Activated CD4-positive, alpha-beta memory T cell treated with anti-CD3 and anti-CD28 coated beads for 36 hours (primary cell): ENCODE results near the gene ARHGAP26. TPM values are rescaled to one million over a fixed set of nuclear protein-coding genes. Genes with fewer than 3 reads are reported as not detected.

Experiments
- CTCF ChIA-PET: fragments of 350-600 bp; sonication (Branson Sonifier 250); formaldehyde crosslinking; loops from one replicate; lab custom pipeline; 2021; ENCODE audit warnings: antibody characterized with exemption, inconsistent platforms; lab: Charles Lee
- POLR2A ChIA-PET: fragments of 350-600 bp; sonication (Branson Sonifier 250); formaldehyde crosslinking; loops from one replicate; lab custom pipeline; 2021; ENCODE audit warnings: antibody characterized with exemption; lab: Charles Lee
- DNase-seq: peaks from one replicate; pipeline ENCODE4 v3.0.0-alpha.2; 2020
- H3K27ac Mint-ChIP-seq: one replicate; pipeline ENCODE4 v1.8.0; 2021; ENCODE audit warnings: mixed read lengths
- H3K27me3 Mint-ChIP-seq: one replicate; pipeline ENCODE4 v1.8.0; 2021; ENCODE audit warnings: mixed read lengths
- H3K36me3 Mint-ChIP-seq: one replicate; pipeline ENCODE4 v1.8.0; 2021; ENCODE audit warnings: mixed read lengths
- H3K4me1 Mint-ChIP-seq: one replicate; pipeline ENCODE4 v1.8.0; 2021; ENCODE audit warnings: low read depth, mixed read lengths
- H3K4me3 Mint-ChIP-seq: one replicate; pipeline ENCODE4 v1.8.0; 2021; ENCODE audit warnings: mild to moderate bottlenecking, mixed read lengths
- H3K9me3 Mint-ChIP-seq: one replicate; pipeline ENCODE4 v1.8.0; 2021; ENCODE audit warnings: mixed read lengths
- intact Hi-C: fragments of 100-400 bp; cut with micrococcal nuclease; formaldehyde crosslinking; loops from one replicate; pipeline ENCODE4 v1.15.1; 2023
- total RNA-seq, 2 experiments: library from RNA; stranded (reverse); gene quantifications; one replicate each; pipeline ENCODE4 v1.2.3, GENCODE V29; 2021

Gene ARHGAP26
- total RNA-seq, 2 experiments from 2014 or later, result 16.4 to 16.9 TPM

- Mint-ChIP-seq H3K27me3 (no peaks in the 10 kb centered on the region), H3K4me3 (peak overlapping the region; percentile 27), H3K27ac (peak overlapping the region; percentile 85), H3K4me1 (peaks cover 87% of the 10 kb centered on the region), H3K9me3 (no peaks in the 10 kb centered on the region), H3K36me3 (peaks cover 18% of the 10 kb centered on the region)
- DNase-seq, result peak; percentile 60
- CTCF ChIA-PET, result no interaction called here
- intact Hi-C loops, result loop anchor here (2.0 to 5.0 kb wide), 3 partner anchors 46 to 350 kb away; no protein-coding TSS in a partner anchor
- POLR2A ChIA-PET, result no interaction called here
Observed at GRCh38 chr5:143054480-143054941, 284.3 kb downstream of the ARHGAP26 start.

GRCh38 chr5:143055596-143056338, 285.6 kb downstream of the ARHGAP26 start:
- no peak for DNase-seq
- no peaks in the 10 kb centered on the region for H3K9me3 Mint-ChIP-seq
- peak overlapping the region; percentile 33 for H3K4me3 Mint-ChIP-seq
- H3K4me1 Mint-ChIP-seq, result peaks cover 81% of the 10 kb centered on the region
- CTCF ChIA-PET, result interaction anchor here (0.6 kb wide), 1 partner anchor 45 kb away, joined by 4 read pairs; no protein-coding TSS in a partner anchor
- peaks cover 20% of the 10 kb centered on the region for H3K36me3 Mint-ChIP-seq
- intact Hi-C loops, result loop anchor here (1.0 to 2.0 kb wide), 15 partner anchors 11 to 1135 kb away; no protein-coding TSS in a partner anchor
- no peaks in the 10 kb centered on the region for H3K27me3 Mint-ChIP-seq
- POLR2A ChIA-PET, result interaction anchor here (0.7 kb wide), 1 partner anchor 9 kb away, joined by 3 read pairs; no protein-coding TSS in a partner anchor
- H3K27ac Mint-ChIP-seq, result peak overlapping the region; percentile 85

- H3K4me3 Mint-ChIP-seq, result no peak overlapping the region
- no peaks in the 10 kb centered on the region for H3K9me3 Mint-ChIP-seq
- intact Hi-C loops, result loop anchor here (1.0 to 2.0 kb wide), 8 partner anchors 10 to 1134 kb away; no protein-coding TSS in a partner anchor
- CTCF ChIA-PET, result interaction anchor here (0.6 to 1.6 kb wide), 4 partner anchors 28 to 48 kb away, joined by 3 to 4 read pairs (median 4); no protein-coding TSS in a partner anchor
- peaks cover 20% of the 10 kb centered on the region for H3K36me3 Mint-ChIP-seq
- H3K4me1 Mint-ChIP-seq, result peaks cover 78% of the 10 kb centered on the region
- no peaks in the 10 kb centered on the region for H3K27me3 Mint-ChIP-seq
- DNase-seq, result no peak
- H3K27ac Mint-ChIP-seq, result peak overlapping the region; percentile 85
- POLR2A ChIA-PET, result interaction anchor here (0.7 kb wide), 2 partner anchors 8 to 82 kb away, joined by 3 to 4 read pairs; no protein-coding TSS in a partner anchor
Observed at GRCh38 chr5:143056339-143056704, 286.1 kb downstream of the ARHGAP26 start.

- intact Hi-C loops, result loop anchor here (1.0 to 2.0 kb wide), 8 partner anchors 9 to 1133 kb away; no protein-coding TSS in a partner anchor
- Mint-ChIP-seq H3K36me3 (peaks cover 23% of the 10 kb centered on the region), H3K27ac (peak overlapping the region; percentile 85), H3K4me1 (peaks cover 71% of the 10 kb centered on the region), H3K27me3 (no peaks in the 10 kb centered on the region), H3K4me3 (no peak overlapping the region), H3K9me3 (no peaks in the 10 kb centered on the region)
- CTCF ChIA-PET, result interaction anchor here (0.6 to 1.6 kb wide), 6 partner anchors 28 to 168 kb away, joined by 3 to 4 read pairs (median 3); no protein-coding TSS in a partner anchor
- DNase-seq, result no peak
- POLR2A ChIA-PET, result interaction anchor here (0.7 to 1.0 kb wide), 2 partner anchors 9 to 82 kb away, joined by 3 to 4 read pairs; no protein-coding TSS in a partner anchor
Observed at GRCh38 chr5:143056792-143057579, 286.8 kb downstream of the ARHGAP26 start.

GRCh38 chr5:143057580-143057999, 287.4 kb downstream of the ARHGAP26 start:
- Mint-ChIP-seq H3K9me3 (no peaks in the 10 kb centered on the region), H3K27me3 (no peaks in the 10 kb centered on the region), H3K4me1 (peaks cover 69% of the 10 kb centered on the region), H3K4me3 (no peak overlapping the region), H3K27ac (peak overlapping the region; percentile 85), H3K36me3 (peaks cover 26% of the 10 kb centered on the region)
- DNase-seq, result no peak
- CTCF ChIA-PET, result interaction anchor here (0.8 to 1.6 kb wide), 3 partner anchors 34 to 169 kb away, joined by 3 read pairs; no protein-coding TSS in a partner anchor
- intact Hi-C loops, result loop anchor here (2.0 kb wide), 1 partner anchor 377 kb away; no protein-coding TSS in a partner anchor
- POLR2A ChIA-PET, result interaction anchor here (1.0 kb wide), 1 partner anchor 9 kb away, joined by 3 read pairs; no protein-coding TSS in a partner anchor

- Mint-ChIP-seq H3K9me3 (no peaks in the 10 kb centered on the region), H3K27me3 (no peaks in the 10 kb centered on the region), H3K27ac (no peak overlapping the region), H3K4me1 (peaks cover 52% of the 10 kb centered on the region), H3K36me3 (peaks cover 28% of the 10 kb centered on the region), H3K4me3 (no peak overlapping the region)
- ChIA-PET POLR2A (no interaction called here), CTCF (no interaction called here)
- intact Hi-C loops, result no loop called here
- no peak for DNase-seq
Observed at GRCh38 chr5:143059355-143059754, 289.2 kb downstream of the ARHGAP26 start.

- Mint-ChIP-seq H3K4me1 (peaks cover 51% of the 10 kb centered on the region), H3K9me3 (no peaks in the 10 kb centered on the region), H3K4me3 (no peak overlapping the region), H3K27me3 (no peaks in the 10 kb centered on the region), H3K27ac (no peak overlapping the region), H3K36me3 (peaks cover 29% of the 10 kb centered on the region)
- no peak for DNase-seq
- ChIA-PET POLR2A (no interaction called here), CTCF (no interaction called here)
- intact Hi-C loops, result no loop called here
Observed at GRCh38 chr5:143059976-143060765, 290.0 kb downstream of the ARHGAP26 start.

GRCh38 chr5:143061161-143061945, 291.2 kb downstream of the ARHGAP26 start:
- no peaks in the 10 kb centered on the region for H3K9me3 Mint-ChIP-seq
- H3K36me3 Mint-ChIP-seq, result peaks cover 29% of the 10 kb centered on the region
- H3K27ac Mint-ChIP-seq, result no peak overlapping the region
- CTCF ChIA-PET, result no interaction called here
- H3K27me3 Mint-ChIP-seq, result no peaks in the 10 kb centered on the region
- intact Hi-C loops, result no loop called here
- H3K4me1 Mint-ChIP-seq, result peaks cover 51% of the 10 kb centered on the region
- DNase-seq, result no peak
- H3K4me3 Mint-ChIP-seq, result no peak overlapping the region
- POLR2A ChIA-PET, result no interaction called here

GRCh38 chr5:143062379-143062778, 292.2 kb downstream of the ARHGAP26 start:
- Mint-ChIP-seq H3K4me3 (no peak overlapping the region), H3K27ac (no peak overlapping the region), H3K9me3 (no peaks in the 10 kb centered on the region)

GRCh38 chr5:143063175-143063970, 293.2 kb downstream of the ARHGAP26 start:
- CTCF ChIA-PET, result no interaction called here
- Mint-ChIP-seq H3K27me3 (no peaks in the 10 kb centered on the region), H3K36me3 (peaks cover 17% of the 10 kb centered on the region), H3K4me3 (no peak overlapping the region), H3K27ac (no peak overlapping the region), H3K4me1 (peaks cover 48% of the 10 kb centered on the region), H3K9me3 (no peaks in the 10 kb centered on the region)
- no peak for DNase-seq
- POLR2A ChIA-PET, result interaction anchor here (0.6 to 1.0 kb wide), 2 partner anchors 13 to 157 kb away, joined by 3 read pairs; no protein-coding TSS in a partner anchor
- intact Hi-C loops, result no loop called here

More at GRCh38 chr5:143062379-143062778, 292.2 kb downstream of the ARHGAP26 start:
- CTCF ChIA-PET, result no interaction called here
- DNase-seq, result no peak
- Mint-ChIP-seq H3K27me3 (no peaks in the 10 kb centered on the region), H3K4me1 (peaks cover 51% of the 10 kb centered on the region), H3K36me3 (peaks cover 25% of the 10 kb centered on the region)
- POLR2A ChIA-PET, result no interaction called here
- intact Hi-C loops, result no loop called here
